ENCODE results near the gene MGAT5.

The MGAT5 gene

GRCh38 chr2:134361648-134362047, 107.8 kb downstream of the MGAT5 start:
- DNase-seq (ENCODE audit: low read depth in 2 of 3, low spot score in 1 of 3) = no peak

GRCh38 chr2:134362152-134362668, 108.3 kb downstream of the MGAT5 start:
- no peak for DNase-seq (ENCODE audit: low read depth in 2 of 3, low spot score in 1 of 3)

GRCh38 chr2:134362740-134363139, 108.9 kb downstream of the MGAT5 start:
- DNase-seq (ENCODE audit: low read depth in 2 of 3, low spot score in 1 of 3) = no peak

- no peak for DNase-seq (ENCODE audit: low read depth in 2 of 3, low spot score in 1 of 3)
Observed at GRCh38 chr2:134365356-134365755, 111.5 kb downstream of the MGAT5 start.

DNA sequence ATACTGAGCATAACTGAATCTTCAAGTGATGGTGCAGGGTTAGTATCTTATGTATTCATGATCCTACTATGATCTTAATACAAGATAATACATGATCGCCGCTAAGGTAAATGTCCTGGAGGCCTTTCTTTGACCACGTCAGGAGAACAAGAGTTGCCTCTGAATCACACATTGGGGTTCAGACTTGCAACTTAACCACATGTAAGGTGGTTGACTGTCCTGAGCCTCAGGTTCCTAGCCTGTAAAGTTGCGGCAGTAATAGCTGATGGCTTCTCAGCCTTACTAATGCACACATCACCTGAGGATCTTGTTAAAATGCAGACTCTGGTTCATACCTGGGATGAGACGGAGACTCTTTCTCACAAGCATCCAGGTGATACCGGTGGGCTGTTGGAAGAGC, 112.5 kb downstream of the MGAT5 start:
- no peak for DNase-seq (ENCODE audit: low read depth in 2 of 3, low spot score in 1 of 3)

DNA sequence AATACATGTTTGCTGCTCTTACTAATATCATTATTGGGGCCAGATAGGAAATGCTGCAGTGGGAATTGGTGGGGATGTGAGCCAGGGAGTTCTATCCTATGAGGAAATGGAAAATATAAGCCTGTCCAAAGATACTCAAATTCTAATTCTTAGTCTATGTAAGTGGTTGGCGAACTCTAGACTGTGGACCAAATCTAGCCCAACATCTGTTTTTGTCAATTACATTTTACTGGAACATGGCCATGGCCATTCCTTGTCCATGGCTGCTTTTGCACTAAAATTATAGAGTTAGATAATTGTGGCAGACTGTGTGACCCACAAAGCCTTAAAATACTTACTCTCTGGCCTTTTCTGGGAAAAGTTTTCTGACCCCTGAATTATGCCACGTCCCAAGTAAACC, 113.3 kb downstream of the MGAT5 start:
- DNase-seq (ENCODE audit: low read depth in 2 of 3, low spot score in 1 of 3) = no peak

- DNase-seq (ENCODE audit: low read depth in 2 of 3, low spot score in 1 of 3) = no peak
Observed at GRCh38 chr2:134368009-134368817, 114.3 kb downstream of the MGAT5 start.

GRCh38 chr2:134369220-134369902, 115.5 kb downstream of the MGAT5 start:
- DNase-seq (ENCODE audit: low read depth in 2 of 3, low spot score in 1 of 3) = no peak

DNA sequence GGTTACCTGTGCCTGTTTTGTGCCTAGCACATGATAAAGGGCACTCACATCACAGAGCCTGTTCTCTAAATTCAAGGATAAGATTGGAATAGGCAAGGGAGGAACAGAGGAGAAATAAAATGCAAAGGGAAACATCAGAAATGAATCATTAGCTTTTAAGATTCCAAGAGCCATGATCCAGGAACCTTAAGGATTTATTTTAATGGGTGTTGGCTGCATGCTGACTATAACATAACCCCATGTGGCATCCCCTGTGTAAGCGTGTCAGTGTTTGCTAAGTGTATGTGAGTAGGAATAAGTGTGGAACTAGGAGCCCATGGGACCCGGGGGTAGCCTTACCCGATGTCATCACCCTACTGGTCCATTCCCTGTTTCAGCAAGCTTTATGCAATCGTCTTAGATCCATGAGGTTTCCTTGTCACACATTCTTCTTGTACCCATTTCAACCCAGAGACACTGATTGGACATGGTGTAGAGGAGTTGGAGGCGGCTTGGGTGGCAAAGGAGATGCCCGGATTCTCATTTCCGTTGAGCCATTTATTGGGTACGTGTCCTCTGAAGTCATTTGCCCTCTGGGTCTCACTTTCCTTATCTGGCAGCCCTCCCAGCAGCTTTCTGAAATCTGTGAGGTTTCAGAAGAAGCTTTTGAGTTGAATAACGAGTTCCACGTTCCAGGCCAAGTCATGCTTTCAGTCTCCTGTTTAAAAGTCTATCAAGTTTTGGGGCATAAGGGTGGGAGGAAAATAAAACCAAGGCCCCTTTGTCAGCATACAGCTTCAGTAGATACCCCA, 117.0 kb downstream of the MGAT5 start:
- no peak for DNase-seq (ENCODE audit: low read depth in 2 of 3, low spot score in 1 of 3)

DNA sequence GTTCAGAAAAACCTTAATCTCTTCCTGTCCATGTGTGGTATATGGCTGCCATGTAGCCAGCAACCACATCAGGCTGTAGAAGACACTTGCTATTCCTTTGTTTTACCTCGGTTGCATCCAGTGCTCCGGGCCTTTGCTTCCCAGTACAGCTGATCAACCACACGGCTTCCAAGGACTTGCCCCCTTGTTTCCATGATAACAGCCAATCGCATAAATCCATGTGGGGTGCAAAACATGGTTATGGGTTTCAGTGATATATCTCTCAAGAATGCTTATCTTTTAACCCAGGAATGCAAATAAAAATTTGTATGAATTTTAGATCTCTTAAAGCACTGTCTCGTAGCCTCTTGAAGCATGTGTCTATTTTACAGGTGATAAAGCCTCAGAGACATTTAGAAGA, 118.3 kb downstream of the MGAT5 start:
- no peak for DNase-seq (ENCODE audit: low read depth in 2 of 3, low spot score in 1 of 3)

GRCh38 chr2:134372611-134373131, 118.8 kb downstream of the MGAT5 start:
- DNase-seq (ENCODE audit: low read depth in 2 of 3, low spot score in 1 of 3) = no peak

- DNase-seq (ENCODE audit: low read depth in 2 of 3, low spot score in 1 of 3) = no peak
Observed at GRCh38 chr2:134375935-134376334, 122.1 kb downstream of the MGAT5 start.

GRCh38 chr2:134377730-134378129, 123.9 kb downstream of the MGAT5 start:
- no peak for DNase-seq (ENCODE audit: low read depth in 2 of 3, low spot score in 1 of 3)

DNA sequence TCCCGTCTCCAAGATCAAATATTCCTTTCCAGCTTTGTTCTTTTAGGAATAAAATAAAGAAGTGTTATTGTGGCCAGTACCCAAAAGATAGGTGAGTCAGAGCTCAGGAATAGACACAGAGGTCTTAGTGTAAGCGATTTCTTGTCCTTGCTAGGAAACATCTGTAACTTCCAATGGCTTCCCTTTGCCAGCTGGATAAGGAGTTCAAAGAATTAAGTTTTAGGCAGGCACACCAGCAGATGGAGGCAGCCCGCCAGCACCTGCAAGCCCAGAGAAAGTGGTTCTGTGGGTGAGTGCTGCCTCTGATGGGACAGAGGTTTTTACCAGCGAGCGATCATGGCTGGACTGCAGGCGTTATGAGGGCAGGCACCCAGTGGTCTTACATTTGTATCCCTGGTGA, 125.4 kb downstream of the MGAT5 start:
- DNase-seq (ENCODE audit: low read depth in 2 of 3, low spot score in 1 of 3) = no peak

DNA sequence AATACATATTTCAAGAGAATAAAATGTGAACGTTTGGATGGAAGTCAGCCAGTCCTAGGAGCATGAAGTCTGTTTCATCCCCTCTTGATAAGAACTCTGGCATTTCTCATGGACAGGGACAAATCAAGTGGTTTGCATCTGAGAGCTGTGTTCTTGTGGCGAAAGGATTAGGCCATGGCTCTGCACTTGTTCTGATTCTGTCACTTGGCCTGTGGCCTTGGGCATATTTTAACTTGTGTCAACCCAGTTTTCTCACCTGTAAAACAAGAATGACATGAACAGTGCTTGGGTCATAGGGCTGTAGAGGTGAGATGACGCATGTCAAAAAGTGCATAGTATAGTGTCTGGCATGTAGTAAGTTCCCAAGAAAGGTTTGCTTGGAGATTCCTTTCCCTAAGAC, 125.8 kb downstream of the MGAT5 start:
- DNase-seq (ENCODE audit: low read depth in 2 of 3, low spot score in 1 of 3) = no peak

GRCh38 chr2:134381141-134381540, 127.3 kb downstream of the MGAT5 start:
- DNase-seq (ENCODE audit: low read depth in 2 of 3, low spot score in 1 of 3) = no peak

- DNase-seq (ENCODE audit: low read depth in 2 of 3, low spot score in 1 of 3) = no peak
Observed at GRCh38 chr2:134384131-134384530, 130.3 kb downstream of the MGAT5 start.

GRCh38 chr2:134385195-134385594, 131.3 kb downstream of the MGAT5 start:
- DNase-seq (ENCODE audit: low read depth in 2 of 3, low spot score in 1 of 3) = no peak

DNA sequence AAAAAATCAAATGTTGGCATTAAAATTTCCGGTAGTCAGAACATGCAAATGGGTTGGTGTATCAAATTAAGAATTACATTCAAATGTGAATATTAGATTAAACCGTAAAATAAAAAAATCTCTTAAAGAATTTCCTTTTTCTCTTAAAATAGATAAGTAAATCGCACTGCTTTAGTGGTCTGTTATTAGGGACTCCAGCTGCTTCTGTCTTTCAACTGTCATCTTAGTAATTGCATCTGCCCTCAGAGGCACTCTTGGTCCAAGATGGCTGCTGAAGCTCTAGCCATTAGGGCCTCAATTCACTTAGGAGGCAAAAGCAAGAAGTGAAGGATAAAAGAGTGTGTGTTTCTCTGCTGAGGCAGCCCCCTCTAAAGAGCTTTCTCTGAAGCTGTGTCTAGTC, 132.4 kb downstream of the MGAT5 start:
- DNase-seq (ENCODE audit: low read depth in 2 of 3, low spot score in 1 of 3) = no peak

GRCh38 chr2:134389381-134389780, 135.5 kb downstream of the MGAT5 start:
- no peak for DNase-seq (ENCODE audit: low read depth in 2 of 3, low spot score in 1 of 3)

GRCh38 chr2:134391751-134392160, 137.9 kb downstream of the MGAT5 start:
- DNase-seq (ENCODE audit: low read depth in 2 of 3, low spot score in 1 of 3) = no peak
